Tibial nerve (tissue), 4 donors: ENCODE data around the gene WTAP.

Experiments used
- CTCF ChIP-seq, 5 experiments: fragments of 200-600 bp in 3 of 5; fragments of 450-650 bp in 2 of 5; sonication (generic) in 3 of 5; IDR thresholded peaks; one replicate each; pipeline ENCODE4 v1.5.1; 2016 to 2019; ENCODE audit warnings: antibody characterized with exemption in 5 of 5, mild to moderate bottlenecking in 3 of 5, moderate library complexity in 2 of 5
- EP300 ChIP-seq, 2 donors: sonication (generic); formaldehyde crosslinking; IDR thresholded peaks; one replicate each; pipeline ENCODE4 v1.6.1; 2017; ENCODE audit warnings: antibody characterized with exemption in 2 of 2, mild to moderate bottlenecking in 1 of 2
- POLR2A ChIP-seq, 2 donors: fragments of 450-650 bp; IDR thresholded peaks; one replicate each; pipeline ENCODE4 v1.6.1; 2017; ENCODE audit warnings: antibody characterized with exemption in 2 of 2, mild to moderate bottlenecking in 2 of 2, moderate library complexity in 2 of 2

- TF ChIP-seq CTCF (IDR thresholded peaks at IDR 0.05): no peak
- no peak for TF ChIP-seq EP300 (IDR thresholded peaks at IDR 0.05)
- no peak for TF ChIP-seq POLR2A (IDR thresholded peaks at IDR 0.05)
These were observed 61.0 kb downstream of the WTAP start for GRCh38 chr6:159788276-159788675.
